A673 (cell line): ENCODE results near the gene PWWP2B.

Experiments used
- CTCF ChIP-seq: fragments of 300-800, 200-600 bp; sonication (generic); conservative IDR thresholded peaks from 2 replicates; pipeline ENCODE4 v1.5.1; 2017; ENCODE audit warnings: low read depth, mild to moderate bottlenecking, antibody characterized with exemption, low read length, moderate library complexity, mixed read lengths
- EZH2 ChIP-seq: fragments of 200-600 bp; sonication (generic); IDR thresholded peaks from 2 replicates; pipeline ENCODE4 v1.6.1; 2017; ENCODE audit warnings: borderline replicate concordance, low read depth, mild to moderate bottlenecking, mixed read lengths, antibody characterized with exemption, low read length; ENCODE audit not compliant: poor library complexity, severe bottlenecking

DNA sequence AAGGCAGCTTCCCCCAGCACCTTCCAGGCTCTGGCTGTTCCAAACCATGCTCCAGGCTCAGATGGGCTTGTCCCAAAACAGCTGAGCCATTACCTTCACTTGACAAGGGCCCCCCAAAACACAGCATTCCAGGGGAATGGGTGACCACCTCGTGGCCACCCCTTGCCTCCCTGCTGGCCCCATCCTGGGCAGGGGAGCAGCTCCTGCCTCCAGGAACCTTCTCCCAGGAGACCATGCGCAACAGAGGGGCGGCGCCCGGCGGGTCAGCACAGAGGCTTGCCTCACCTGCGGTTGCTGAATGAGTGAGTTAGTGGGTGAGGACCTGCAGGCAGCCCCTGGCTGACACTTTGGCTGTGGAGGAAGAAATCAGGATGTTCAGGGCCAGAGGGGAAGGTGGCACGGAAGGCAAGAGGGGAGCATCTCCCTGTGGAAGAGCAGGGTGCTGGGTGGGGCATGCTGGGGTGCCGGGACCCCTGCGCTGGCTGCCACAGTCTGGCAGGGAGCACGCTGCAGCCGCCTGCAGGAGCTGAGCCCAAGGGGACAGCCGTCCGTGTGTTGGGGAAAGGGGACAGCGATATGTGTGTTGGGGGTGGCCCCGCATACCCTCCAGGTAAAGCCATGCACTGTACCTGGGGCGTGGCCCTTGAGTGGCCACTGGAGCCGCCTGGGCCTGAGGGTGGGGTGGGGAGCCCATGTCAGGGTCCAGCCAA lies 54.7 kb downstream of the PWWP2B start:
- no peak for TF ChIP-seq CTCF
- no peak for TF ChIP-seq EZH2
